Measurements from ENCODE around the gene KCNH1. TPM values are rescaled to one million over a fixed set of nuclear protein-coding genes. Genes with fewer than 3 reads are reported as not detected.

KCNH1 gene
- total and polyA plus RNA-seq, 2 of the 4 experiments (the other 2 are of a cell fraction), result 0.27 to 0.54 TPM

- in situ Hi-C loops (cut with MboI; ENCODE audit: low sequenced_read_pairs), result no loop called here
- Histone ChIP-seq H3K27ac (ENCODE audit: insufficient read depth, low read length) (no peak overlapping the region), H3K9ac (ENCODE audit: low read depth, low read length) (no peak overlapping the region), H4K20me1 (ENCODE audit: insufficient read depth, low read length) (no peaks in the 10 kb centered on the region), H2AK5ac (ENCODE audit: low read depth, low read length) (no peak overlapping the region), H2BK5ac (ENCODE audit: low read depth, low read length, poor library complexity, severe bottlenecking) (no peak overlapping the region), H3K9me1 (ENCODE audit: insufficient read depth, low read length) (no peaks in the 10 kb centered on the region), H3K23ac (ENCODE audit: low read depth, low read length) (no peak overlapping the region), H4K91ac (ENCODE audit: insufficient read depth, low read depth, low read length) (no peak overlapping the region), H2AK9ac (replicated peaks; ENCODE audit: low read depth, low read length, poor library complexity) (no peak overlapping the region), H2BK15ac (ENCODE audit: low read depth, low read length) (no peak overlapping the region), H3K4ac (ENCODE audit: low read depth, low read length) (no peak overlapping the region), H3K56ac (ENCODE audit: extremely low read depth, insufficient read depth, low read length) (no peak overlapping the region), H3K18ac (ENCODE audit: low read depth, low read length) (no peak overlapping the region), H2AFZ (replicated peaks; ENCODE audit: low read length, poor library complexity) (no peak overlapping the region), H3K4me2 (ENCODE audit: low read depth, low read length) (no peak overlapping the region), H2BK120ac (ENCODE audit: low read depth, low read length) (no peak overlapping the region), H3K14ac (replicated peaks; ENCODE audit: low read depth, low read length) (no peak overlapping the region), H4K8ac (ENCODE audit: low read depth in 2 of 2, low read length in 2 of 2) (no peak overlapping the region), H3K4me3 (ENCODE audit: insufficient read depth, low read depth, low read length) (no peak overlapping the region), H3K79me1 (ENCODE audit: low read depth in 1 of 2, low read length in 2 of 2) (no peaks in the 10 kb centered on the region), H3K36me3 (ENCODE audit: control insufficient read depth, insufficient read depth, low read length) (no peaks in the 10 kb centered on the region), H3K9me3 (ENCODE audit: control insufficient read depth, insufficient read depth, low read length) (no peaks in the 10 kb centered on the region), H3K27me3 (ENCODE audit: control insufficient read depth, insufficient read depth, low read length) (no peaks in the 10 kb centered on the region), H2BK20ac (ENCODE audit: low read depth, low read length) (no peak overlapping the region), H3K4me1 (ENCODE audit: control insufficient read depth, insufficient read depth, low read length) (no peaks in the 10 kb centered on the region), H4K5ac (ENCODE audit: low read depth, low read length) (no peak overlapping the region)
- intact Hi-C loops (cut with micrococcal nuclease), result no loop called here
- no peak for DNase-seq
- BruUV-seq (replicated peaks), result no TSS peak
- ChIA-PET POLR2A (ENCODE audit: unreplicated experiment) (no interaction called here), CTCF (no interaction called here)
- ATAC-seq (ENCODE audit: low read depth), result no peak
- TF ChIP-seq MXI1 (IDR thresholded peaks at IDR 0.05; ENCODE audit: borderline replicate concordance, low read depth, low read length) (no peak), USF2 (IDR thresholded peaks at IDR 0.05; ENCODE audit: low read depth, low read length) (no peak), RCOR1 (IDR thresholded peaks at IDR 0.05; ENCODE audit: insufficient replicate concordance, low read length) (no peak), RFX5 (IDR thresholded peaks at IDR 0.05; ENCODE audit: low read depth, low read length) (no peak)
- WGBS, 2 experiments (ENCODE audit: extremely low coverage in 2 of 2, insufficient read length in 1 of 2), result no CpG with 5 or more reads among the region's 1 CpG
- dilution Hi-C loops (cut with HindIII; ENCODE audit: low sequenced_read_pairs, unreplicated experiment), result no loop called here
These were observed 403.9 kb downstream of the KCNH1 start for GRCh38 chr1:210730023-210730422.
